GM21367 (cell line): Measurements from ENCODE around the gene MTERF2.
A peak's percentile ranks its signal among the peaks of the same experiment; 100 is the strongest.

Source experiments
- ATAC-seq: cut with Tn5 transposase; IDR thresholded peaks from one replicate; pipeline ENCODE4 v1.9.1; 2021; ENCODE audit not compliant: unreplicated experiment

The MTERF2 gene

DNA sequence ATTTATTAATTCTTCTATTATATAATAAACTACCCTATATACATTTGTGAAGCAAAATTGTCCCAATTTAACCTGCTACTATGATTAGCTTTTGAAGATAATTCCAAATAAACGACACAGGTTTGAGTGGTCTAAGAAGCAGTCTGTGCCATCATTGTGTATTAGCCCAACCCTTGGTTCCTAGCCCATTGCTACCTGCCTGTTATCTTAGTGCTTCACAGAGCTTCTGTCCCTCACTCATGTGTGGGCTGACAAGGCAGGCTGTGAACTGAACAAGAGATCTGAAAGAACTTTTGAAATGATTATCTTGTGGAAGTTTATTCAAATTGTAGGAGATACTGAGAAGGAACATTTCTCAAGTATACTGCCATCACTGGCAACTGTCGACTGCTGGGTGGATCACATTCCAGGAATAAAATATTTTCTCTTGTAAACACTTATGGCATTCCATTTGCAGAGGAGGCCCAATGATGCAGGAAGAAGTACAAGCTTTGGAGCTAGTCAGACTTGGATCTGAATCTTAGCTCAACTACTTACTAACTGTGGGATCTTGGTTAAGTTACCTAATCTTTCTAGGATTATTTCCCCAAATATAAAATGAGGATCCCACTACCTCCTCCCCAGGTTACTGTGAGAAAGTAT, 7.8 kb upstream of the MTERF2 start:
- no peak for ATAC-seq

DNA sequence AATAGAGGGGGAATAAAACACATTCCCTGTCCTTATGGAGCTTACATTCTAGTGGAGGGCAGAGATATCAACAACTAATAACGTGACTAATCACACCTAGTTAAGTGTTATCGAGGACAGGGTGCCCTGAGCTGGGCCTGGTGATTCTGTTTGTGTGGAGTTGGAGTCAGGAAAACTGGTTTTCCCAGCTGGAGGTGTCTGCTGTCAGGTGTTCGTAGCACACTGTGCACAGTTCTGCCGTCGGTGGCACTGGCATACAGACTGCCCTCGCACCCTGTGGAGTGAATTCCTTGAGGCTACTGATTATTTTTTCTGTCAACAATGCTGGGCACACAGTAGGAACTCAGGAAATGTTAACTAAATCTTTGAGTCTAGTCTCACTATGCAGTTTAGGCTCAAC, 900 bp upstream of the MTERF2 start:
- ATAC-seq: no peak

DNA sequence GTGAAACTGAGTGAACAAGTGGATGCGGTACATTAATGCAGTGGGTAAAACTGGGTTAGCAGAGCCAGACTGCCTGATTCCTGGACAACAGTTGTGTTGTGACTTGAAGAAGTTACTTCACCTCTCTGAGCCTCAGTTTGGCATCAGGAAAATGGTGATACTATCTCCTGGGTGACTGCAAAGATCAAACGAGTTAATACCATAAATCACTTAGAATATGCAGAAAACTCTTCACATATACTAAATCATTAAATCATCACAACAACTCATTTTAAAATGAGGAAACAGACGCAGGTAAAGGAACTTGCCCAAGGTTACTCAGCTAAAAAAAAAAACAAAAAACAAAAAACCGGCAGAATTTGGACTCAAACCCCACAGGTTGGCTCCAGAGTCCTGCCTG, 811 bp downstream of the MTERF2 start:
- ATAC-seq: no peak

DNA sequence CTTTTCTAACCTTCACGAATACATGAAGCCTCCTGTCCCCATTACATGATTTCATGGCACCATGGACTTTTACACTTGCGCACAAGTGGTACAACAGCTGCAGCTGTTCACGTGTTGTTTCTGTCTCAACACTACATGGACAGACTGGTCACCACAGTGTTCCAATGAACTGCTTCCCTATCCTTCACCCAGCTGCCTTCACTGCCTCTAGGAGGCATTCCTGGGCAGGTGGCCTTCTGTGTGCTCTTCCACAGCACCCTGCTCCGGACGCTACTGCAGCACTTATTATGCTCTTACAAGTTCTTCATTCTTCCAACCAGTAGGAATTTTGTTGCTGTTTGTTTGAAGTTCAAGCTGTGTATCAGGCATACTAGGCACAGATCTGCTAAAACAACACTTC, 1.5 kb downstream of the MTERF2 start:
- no peak for ATAC-seq

DNA sequence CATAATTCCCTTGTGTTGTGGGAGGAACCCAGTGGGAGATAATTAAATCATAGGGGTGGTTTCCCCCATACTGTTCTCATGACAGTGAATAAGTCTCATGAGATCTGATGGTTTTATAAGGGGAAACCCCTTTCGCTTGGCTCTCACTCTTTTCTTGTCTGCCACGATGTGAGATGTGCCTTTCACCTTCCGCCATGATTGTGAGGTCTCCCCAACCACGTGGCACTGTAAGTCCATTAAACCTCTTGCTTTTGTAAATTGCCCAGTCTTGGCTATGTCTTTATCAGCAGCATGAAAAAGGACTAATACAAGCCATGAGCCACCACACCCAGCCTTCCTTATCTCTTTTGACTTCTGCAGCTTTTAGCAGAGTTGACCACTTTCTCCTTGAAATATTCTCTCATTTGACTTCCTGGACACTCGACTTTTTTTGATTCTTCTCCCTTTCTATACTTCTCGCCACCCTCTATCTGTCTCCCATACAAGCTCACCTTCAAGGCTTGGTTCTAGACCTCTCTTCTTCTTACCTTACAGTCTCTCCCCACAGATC, 2.3 kb downstream of the MTERF2 start:
- ATAC-seq: no peak

DNA sequence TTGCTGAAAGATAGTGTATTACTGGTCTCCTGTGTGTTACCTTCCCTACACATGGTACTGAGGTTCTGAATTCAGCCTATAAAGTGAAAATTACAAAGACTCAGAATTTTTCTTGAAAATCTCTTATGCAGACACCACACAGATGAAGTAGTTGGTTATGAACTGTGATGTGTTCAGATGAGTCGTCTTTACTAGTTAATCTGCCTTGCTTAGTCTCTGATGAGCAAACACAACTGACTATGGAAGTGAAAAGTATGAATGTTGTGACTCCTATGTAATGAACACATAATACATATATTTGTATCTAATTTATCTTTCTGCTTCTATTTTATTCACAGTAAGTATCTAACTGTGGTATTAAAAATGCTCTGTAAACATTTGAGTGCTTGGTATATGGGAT, 4.7 kb downstream of the MTERF2 start:
- no peak for ATAC-seq

DNA sequence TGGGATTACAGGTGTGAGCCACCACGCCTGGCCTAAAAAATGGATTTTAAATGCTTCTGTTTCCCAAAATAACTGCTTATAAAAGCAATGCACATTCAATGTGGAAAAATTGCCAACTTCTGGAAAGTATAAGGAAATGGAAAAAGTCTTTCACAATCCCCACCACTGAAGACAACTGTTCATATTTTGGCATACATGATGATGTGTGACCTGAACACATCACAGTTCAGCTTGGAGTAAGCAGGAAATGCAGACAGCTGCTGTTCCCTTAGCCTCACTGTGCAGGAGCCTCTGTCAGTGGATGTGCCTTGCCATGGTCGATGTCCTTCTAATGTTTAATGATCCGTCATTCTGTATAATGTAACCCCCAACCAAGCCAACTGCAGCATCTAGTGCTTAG, 5.2 kb downstream of the MTERF2 start:
- no peak for ATAC-seq

DNA sequence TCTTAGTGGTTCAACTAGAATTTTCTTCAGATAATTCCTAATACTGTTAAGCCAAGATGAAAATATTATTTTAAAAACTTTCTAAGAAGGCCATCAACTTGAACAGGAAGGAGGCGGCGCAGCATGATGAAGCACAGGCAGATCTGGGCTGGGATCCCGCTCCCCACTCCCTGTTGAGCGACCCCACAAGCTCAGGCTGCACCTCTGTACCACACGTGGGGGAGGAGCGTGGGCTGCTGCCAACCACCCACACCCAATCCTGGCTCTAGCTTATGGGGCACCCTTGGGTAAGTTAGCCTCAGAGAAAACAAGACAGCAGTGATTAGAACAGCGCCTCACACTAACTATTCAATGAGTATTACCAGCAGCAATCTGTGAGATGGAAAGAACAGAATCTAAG, 6.0 kb downstream of the MTERF2 start:
- no peak for ATAC-seq

DNA sequence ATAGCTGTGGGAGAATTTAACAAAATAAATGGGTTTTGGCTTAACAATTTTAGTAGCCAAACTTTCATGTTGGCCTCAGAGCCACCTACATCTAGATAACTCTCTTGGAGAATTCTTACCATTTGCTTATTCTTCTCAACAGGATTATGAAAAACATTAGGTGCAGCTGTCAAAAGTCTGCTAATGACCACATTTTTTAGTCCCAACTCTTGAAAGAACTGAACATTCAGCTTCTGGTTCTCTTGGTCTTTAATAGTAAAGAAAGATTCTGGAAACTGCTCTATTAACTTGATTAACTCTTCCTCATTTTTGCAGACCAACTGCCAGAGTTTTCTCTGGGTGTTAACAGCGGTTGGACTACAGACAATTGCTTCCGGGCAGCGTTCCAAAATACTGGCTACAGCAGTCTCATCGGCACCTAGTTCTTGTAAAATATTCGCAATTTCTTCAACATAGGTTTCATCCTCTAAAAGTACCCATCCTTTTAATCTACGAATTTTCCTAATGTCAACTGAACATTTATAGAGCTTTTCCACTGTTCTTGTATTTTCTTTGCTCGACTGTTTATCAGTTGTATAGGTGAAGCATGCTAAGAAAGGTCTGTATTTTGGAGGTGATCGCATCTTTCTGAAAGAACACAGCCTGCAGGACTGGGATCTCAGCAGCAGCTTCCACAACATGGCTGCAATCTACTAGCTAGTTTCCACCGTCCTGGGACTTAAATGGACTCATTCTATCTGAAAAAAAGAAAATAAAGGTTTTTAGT, 8.7 kb downstream of the MTERF2 start:
- no peak for ATAC-seq

DNA sequence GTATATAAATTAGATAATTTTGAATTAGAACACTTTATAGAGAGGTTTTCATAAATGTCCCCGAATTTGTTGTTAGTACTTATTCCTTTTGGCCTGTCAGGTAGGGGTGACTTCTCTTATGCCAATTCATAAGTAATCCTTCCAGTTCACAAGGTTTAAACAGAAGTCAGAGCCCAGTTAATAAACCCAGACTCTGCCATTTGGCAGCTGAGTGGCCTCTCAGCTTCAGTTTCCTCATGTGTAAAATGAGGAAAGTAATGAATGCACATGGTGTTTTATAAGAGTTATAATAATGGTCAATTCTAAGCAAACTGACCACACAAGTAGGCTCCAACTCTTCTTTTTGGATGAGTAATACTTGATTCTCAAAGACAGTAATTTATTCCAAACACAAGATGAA, 10.3 kb downstream of the MTERF2 start:
- ATAC-seq: no peak

DNA sequence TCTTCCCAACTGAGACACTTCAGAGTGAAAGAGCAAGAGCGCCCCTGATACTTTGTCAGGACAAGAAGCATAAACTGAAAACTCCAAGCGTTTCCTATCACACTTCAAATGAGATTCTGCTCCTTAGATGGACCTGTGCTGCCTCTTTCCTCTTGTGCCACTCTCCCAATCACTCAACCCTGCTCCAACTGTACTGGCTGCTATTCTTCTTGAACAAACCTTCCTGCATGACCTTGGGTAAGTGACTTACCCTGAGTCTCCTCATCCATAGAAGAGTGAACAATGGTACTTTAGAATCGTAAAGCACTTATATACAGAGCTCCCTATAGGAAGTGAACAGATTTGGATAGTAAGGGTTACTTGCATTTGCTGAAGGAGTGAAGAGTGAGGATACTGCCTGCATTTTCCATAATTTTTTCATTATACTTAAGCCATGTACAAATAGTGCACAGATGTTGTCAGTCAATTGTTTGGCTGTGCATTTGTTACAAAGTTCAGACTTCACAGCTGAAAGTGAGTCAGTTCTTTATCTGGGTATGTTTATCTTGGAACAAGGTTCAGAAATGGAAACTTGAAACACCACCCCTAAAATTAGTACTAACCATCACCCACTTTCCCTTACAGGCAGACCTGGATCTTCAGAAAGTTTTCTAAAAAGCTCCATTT, 10.8 kb downstream of the MTERF2 start:
- no peak for ATAC-seq

DNA sequence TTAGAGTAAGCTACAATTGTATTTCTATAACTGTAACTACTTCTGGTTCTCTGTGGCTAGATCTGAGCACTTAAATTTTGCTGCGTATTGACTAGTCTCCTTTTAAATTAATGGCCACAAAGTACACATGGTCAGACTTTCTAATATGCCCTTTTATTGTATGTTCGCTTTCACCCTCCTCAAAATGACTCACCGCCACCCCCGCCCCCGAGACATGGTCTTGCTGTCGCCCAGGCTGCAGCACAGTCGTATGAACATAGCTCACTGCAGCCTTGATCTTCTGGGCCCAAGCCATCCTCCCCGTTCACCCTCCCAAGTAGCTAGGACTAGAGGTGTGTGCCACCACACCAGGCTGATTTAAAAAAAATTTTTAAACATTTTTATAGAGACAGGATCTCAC, 11.8 kb downstream of the MTERF2 start:
- ATAC-seq: no peak

DNA sequence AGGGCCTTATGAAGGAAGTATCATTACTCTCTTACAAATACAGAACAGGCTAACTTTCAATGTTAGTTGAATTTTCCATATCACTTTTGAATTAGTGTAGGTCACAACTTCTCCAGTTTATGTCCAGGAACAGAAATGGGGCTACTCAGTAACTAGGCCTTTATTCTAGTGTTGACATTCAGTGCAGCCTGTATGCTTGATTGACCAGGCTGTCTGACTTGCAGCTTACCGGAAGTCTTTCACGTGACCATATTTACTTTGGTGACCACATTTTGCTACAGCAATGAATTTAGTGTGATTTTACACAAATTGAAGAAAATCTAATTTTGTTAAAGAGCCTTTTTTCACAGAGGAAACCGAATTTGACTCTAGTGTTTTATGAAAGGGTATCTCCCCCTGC, 12.4 kb downstream of the MTERF2 start:
- ATAC-seq: no peak

DNA sequence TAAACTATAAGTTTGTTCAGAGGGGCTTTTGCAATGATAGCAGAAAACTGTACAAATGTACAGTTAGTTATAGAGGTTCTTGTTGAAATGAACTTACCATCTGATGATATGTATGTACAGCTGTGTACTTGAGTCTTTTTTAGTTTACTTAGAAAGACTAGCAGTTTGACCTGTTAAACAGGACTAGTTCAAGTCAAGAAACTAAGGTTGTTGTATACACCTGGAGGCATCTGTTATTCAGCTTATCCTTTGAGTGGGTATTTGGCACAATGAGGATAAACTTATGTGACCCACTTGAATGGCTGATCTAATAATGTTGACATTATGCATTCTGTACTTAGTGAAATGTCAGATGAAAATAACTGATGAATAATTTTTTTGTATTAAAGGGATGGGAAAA, 13.4 kb downstream of the MTERF2 start:
- ATAC-seq: no peak

DNA sequence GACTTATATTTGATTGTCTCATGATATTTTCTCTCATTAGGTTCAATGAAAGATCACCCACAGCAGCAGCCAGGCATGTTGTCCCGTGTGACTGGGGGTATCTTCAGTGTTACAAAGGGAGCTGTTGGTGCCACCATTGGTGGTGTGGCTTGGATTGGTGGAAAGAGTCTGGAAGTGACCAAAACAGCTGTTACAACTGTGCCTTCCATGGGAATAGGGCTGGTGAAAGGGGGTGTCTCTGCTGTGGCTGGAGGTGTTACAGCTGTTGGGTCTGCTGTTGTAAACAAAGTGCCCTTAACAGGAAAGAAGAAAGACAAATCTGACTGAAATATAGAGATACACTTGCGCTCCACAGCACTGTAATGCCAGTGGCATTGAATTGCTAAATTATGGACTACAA, 15.9 kb downstream of the MTERF2 start:
- ATAC-seq: no peak

DNA sequence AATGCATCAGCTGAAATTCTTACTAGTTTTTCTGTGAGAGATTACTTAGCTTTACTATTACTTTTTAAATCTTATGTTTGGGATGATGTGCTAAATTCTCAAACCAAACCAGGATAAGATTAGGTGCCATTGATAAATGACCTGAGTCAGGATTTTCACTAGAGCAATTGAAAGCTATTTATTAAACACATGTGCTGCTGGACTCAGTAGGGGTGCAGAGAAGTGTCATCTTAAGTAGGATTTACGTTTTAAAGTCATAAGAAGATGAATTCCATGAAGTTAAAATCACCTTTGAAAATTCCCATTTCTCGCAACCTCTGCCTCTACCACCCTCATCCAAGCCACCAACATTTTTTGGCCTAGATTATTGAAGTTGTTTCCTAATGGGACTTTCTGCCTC, 22.4 kb downstream of the MTERF2 start:
- no peak for ATAC-seq

DNA sequence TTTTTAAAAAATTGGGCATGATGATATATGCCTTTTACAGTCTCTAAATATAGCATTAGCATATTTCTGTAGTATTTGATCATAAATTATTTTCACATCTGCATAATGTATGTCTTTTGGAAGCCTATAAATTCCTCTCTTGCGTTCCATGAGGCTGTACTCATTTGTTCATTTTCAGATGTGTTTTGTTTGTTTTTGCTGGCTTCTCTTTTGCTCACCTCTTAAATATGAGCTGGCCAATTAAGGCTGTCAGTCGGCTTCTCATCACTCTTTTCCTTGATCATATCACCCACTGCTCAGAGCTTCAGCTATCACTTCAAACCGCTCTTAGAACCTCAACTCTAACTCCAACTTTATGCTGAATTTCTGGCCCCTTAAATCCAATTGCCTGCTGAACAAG, 24.7 kb downstream of the MTERF2 start:
- no peak for ATAC-seq

DNA sequence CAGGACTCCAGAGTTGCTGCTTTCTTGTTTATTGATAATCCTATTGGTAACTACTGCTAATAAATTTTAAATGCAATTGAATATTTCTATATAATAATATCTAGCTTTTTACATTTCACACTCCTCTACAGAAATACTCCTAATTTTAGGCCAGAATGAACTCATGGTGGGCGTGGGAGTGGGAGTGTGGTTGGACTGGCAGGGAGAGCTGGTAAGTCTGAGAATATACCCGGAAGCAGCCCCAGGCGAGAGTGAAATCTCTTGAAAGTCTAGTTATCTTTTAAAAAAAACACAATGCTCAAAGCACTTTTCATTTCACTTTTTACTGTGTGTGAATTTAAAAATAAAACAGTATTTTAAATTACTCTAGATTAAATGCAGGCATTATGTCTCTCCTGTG, 26.5 kb downstream of the MTERF2 start:
- ATAC-seq: no peak

DNA sequence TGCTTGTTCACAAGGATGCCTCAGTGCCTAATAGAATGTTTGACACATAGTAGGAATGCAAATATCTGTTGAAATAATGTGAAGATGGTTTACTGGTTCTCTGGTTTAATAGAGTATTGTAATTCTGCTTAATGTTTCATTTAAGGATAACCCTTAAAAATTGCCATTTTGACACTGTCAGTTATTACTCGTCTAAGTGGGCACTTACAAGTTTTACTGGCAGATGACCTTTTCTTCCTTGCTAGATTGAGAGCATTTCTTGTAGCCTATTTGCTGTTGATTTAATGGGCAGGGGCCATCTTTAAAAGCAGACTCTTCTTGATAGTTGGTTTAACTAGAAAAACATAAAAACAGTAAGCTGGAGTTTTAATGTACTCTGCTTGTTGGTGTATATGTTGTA, 29.4 kb downstream of the MTERF2 start:
- ATAC-seq: no peak

DNA sequence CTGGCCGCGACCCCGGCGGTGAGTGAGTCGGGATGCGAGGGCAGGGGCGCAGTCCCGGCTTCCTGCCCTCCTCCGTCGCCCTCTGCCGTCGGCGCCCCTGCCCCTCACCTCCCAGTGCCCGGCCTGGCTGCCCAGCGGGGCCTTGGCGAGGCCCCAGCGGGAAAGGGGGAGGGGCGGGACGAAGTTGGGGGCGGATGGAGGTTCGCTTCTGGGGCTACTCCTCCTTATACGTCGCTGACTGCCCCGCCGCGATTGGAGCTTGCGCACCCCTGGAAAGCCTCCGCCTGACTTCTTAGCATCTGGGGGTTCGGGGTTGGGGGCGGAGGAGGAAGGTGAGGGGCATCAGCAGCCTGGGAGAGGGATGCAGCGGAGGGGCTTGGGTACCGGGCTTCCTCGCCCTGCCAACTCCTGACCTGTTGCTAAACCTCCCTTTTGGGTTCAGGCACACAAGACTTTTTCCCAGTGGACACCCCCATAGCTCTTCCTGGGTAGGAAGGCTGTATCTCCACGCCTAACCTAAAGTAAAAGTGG, 30.8 kb downstream of the MTERF2 start:
- ATAC-seq: peak; percentile 24

DNA sequence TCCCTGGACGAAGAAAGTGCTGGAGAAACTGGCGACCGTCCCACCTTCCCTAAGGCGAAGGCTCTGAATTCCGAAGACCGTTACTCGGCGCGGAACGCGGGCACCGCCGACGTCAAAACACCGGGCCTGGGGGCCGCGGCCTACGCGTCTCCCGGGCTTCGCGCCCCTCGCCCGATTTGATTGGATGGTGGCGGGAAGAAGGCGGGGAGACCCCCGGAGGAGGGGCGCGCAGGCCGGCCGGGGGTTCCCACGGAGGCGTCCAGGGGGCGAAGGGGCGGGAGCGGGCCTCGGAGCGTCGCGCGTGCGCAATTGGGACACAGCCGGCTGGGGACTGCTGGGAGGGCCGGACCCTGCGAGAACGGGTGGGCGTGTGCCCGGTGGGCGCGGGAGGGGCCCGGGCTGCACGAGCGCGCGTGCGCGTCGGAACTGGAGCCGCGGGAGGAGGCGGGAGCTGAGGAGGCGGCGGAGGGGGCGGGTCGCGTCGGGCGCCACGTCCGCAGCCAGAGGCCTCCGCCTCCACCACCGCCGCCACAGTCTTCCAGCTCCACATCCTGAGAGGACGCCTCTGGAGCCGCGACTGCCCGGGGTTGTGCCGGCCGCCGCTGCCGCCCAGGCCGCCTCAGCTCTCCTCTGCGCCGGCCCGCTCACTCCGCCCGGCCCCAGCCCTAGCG, 31.4 kb downstream of the MTERF2 start, which contains the start of gene TMEM263:
Gene TMEM263 (plus strand): TSS at position 531 of the 671 bp plus-strand sequence. CDS start 11,210 bp downstream, outside the sequence.
- peak; percentile 59 for ATAC-seq
